CMK (cell line): ENCODE data around the gene SERPINE2.

Experiments
- DNase-seq: peaks from one replicate; pipeline ENCODE4 v3.0.0-alpha.2; 2010; ENCODE audit warnings: low read depth

The SERPINE2 gene

DNA sequence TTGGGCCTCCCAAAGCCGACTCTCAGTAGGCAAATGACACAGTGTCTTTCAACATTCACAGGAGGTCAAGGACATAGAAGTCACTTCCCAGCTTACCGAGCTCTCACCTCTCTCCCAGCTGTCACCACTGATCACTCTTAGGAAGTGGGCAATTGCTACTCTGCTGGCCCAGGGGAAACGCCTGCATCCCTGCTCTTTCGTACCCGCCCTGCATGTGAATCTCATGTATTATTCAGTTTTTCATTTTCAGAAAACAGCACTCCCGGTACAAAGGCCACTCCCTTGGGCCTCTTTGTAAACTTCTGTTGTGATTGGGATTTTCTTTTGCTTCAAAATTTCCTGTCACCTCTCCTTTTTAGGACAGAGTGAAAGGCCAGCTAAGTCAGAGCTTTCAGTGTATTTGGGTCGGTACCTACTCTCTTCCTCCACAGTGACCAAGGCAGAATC is 66.4 kb downstream of the SERPINE2 start:
- no peak for DNase-seq

- no peak for DNase-seq
These were observed 67.4 kb downstream of the SERPINE2 start for GRCh38 chr2:223971731-223972130.

DNA sequence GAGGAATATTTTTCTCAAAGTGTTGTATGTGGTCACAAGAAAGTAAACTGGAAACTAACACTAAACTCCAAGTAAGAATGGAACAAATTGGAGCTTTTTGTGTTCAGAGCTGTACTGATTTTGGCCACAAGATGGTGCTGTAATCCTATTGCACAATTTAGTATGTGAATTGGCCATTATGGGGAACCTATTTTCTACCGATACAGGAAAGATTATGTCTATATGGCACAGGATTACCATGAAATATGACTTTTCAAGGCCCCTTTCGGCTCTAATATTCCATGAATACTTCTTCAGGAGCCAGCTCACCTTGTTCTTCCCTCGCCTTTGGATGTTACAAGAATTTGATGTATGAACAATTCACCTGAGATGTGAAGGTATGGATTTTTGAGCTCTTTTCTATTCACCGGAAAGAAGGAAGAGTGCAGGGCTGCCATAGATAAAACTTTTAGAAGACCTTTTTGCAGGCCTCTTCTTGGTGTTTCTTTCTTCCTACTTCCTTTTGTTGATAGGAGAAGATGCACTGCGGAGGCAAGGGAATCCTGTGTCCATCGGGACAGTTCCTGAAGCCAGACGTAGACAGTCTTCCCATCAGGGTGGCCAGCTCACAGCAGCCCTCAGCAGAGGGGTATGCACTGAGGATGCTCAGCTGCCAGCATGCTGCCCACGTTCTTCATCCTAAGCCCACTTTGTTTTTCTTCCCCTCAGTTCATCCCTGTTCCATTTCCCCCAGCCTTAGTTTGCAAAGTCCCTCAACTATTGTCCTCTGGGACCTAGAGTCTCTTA is 68.5 kb downstream of the SERPINE2 start:
- no peak for DNase-seq

DNA sequence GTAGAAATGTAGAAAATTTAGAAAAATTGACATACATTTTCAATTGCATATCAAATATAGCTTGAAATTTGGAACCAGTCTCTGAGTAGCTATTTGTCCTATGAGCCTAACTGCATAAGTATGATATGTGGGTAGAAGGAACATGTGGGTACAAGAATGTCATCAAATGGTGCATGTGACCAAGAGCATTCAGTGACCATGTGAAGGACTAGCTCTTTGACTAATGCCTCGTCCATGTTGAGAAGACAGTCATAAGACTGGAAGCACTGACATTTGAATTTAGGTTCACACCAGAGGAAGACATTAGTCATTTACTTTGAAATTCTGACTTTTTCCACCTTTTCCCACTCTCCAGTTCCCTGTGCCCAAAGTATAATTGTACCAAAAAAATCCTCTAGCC is 69.2 kb downstream of the SERPINE2 start:
- DNase-seq: no peak

GRCh38 chr2:223969315-223969714 is 69.8 kb downstream of the SERPINE2 start:
- DNase-seq: no peak

DNA sequence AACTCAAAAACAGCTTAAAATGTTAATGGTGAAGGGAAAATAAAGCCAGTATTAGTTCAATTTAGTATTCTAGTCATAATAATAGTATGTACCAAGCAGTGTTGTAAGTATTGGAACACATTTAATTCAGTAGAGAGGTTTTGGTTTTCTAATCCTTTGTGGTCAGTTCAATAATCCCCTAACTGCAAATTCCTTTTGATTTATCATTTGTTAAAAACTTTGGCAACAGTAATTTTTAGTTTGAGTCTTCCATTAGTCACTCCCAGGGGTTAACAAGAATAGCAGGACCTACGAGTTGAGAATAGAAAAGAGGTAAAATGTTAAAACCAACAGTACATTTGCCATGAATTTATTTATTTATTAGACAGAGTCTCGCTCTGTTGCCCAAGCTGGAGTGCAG is 71.1 kb downstream of the SERPINE2 start:
- DNase-seq: no peak

DNA sequence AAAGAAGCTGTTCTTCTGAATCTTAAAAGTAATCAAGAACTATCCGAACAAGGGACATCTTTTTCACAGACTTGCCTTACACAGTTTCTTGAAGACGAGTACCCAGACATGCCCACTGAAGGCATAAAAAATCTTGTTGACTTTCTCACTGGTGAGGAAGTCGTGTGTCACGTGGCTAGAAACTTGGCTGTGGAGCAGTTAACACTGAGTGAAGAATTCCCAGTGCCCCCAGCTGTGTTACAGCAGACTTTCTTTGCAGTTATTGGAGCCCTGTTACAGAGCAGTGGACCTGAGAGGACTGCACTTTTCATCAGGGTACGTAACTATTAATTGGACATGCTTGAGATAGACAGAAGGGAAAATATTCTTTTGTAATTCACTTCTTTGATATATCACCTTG is 79.4 kb downstream of the SERPINE2 start:
- DNase-seq: no peak

DNA sequence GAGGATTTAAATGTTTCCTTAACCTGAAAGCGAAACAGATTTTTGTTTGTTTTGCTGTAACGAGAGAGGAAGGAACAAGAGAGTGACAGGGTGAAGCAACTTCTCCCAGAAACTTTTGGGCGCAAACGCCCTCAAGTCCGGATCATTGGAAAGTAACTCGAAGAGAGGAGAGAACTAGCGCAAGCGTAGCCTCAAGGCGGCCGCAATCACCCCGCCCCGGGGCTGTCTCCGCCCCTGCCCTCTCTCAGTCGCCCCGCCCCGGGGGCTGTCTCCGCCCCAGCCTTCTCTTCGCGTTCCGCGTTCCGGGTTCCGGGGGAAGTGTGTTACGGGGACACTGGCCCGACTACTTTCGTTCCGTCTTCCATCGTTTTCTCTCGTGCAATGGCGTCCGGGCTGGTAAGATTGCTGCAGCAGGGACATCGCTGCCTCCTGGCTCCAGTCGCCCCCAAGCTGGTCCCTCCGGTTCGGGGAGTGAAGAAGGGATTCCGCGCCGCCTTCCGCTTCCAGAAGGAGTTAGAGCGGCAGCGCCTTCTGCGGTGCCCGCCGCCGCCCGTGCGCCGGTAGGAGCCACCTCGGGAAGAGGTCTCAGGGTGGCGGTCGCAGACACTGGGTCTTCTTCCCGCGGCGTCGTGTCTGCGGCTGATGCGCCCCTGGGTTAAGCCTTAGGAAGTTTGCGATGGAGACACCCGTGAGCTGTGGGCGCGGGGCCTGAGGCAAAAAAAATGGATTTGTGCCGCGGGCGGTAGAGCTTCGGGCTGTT is 81.8 kb downstream of the SERPINE2 start, which contains the start of gene MRPL44:
TSS of gene MRPL44 (plus strand) at position 372 of the 760 bp plus-strand sequence. CDS start at position 382, 10 bp downstream.
- DNase-seq: peak; percentile 74

DNA sequence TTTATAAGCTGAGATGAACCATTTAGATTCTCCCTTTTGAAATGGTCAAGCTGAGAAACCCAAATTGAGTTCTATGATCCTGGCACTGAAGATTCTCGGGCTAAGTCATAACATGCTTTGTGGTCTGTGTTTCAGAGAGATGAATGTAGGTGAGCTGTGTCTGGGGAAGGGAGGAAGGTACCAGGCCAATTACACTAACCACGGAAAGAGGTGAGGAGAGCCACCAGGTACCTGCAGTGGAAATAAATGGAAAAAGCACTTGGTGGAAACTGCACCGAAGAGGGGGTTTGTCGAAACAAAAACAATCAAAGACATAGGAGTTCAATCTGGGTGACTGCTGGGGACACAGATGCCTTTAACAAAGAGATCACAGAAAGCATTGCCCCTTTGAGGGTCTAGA is 82.8 kb downstream of the SERPINE2 start:
- DNase-seq: no peak

- DNase-seq: no peak
These were observed 84.7 kb downstream of the SERPINE2 start for GRCh38 chr2:223954401-223954800.

DNA sequence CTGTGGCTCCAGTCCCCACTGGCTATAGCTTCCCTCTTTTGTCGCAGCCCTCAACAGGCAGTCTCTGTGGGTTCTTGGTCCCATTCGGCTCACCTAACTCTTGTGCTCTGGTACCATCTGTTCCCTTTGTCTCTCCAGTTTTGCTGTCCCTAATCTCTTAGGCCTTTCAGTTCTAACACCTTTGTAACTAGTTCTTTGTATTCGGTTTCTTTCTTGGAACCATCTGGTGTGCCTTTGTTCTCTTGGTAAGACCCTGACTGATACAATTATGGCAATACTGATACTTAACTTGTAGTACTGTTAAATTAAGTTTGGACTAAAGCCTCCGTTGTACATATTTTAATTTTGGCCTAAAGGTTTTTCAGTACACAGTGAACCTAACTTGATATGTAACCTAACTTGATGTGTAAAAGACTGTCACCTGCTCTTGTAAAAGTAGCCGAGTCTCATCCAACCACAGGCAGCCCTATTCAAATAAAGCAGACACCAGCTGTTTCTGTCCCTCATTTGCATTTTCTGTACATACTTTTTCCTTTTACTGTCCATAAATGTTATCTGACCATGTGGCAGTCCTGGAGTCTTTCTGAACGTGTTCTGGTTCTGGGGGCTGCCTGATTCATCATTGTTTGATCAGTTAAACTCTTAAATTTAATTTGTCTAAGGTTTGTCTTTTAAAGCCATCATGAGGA is 86.7 kb downstream of the SERPINE2 start:
- no peak for DNase-seq

DNA sequence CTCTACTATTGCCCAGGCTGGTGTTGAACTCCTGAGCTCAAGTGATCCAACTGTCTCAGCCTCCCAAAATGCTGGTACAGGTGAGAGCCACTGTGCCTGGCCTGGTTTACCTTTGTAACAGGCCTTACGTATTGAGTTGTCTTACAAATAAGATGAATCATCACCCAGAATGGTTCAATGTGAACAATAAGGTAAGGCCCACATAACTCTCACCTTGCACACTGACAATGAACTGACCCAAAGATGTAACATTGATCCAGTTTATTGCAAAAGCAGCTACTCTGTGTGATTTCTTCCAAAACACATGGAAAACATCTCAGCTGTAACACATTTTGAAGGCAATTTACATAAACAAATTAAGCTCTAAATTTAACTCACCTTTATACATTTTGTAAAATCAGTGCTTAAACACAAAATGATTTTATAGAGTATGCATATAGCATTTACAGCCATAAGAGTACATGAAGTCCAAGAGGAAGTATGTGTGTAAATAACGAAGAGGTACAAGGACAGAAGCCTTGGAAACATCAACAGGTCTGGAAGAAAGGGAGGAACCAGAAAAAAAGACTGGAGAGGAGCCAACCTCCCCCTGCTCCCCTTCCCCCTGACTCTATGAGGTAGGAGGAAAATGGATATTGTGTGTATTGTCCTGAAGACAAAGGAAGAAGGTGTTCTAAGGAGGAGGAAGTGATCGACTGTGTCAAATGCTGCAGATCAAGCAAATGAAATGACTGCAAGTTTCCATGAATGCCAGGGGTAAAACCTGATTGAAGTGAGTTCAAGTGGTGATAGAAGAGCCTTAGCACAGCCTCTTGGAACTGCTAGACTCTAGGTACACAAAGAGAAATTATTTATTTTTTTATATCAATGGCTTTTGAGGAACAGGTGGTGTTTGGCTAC is 88.4 kb downstream of the SERPINE2 start:
- no peak for DNase-seq

DNA sequence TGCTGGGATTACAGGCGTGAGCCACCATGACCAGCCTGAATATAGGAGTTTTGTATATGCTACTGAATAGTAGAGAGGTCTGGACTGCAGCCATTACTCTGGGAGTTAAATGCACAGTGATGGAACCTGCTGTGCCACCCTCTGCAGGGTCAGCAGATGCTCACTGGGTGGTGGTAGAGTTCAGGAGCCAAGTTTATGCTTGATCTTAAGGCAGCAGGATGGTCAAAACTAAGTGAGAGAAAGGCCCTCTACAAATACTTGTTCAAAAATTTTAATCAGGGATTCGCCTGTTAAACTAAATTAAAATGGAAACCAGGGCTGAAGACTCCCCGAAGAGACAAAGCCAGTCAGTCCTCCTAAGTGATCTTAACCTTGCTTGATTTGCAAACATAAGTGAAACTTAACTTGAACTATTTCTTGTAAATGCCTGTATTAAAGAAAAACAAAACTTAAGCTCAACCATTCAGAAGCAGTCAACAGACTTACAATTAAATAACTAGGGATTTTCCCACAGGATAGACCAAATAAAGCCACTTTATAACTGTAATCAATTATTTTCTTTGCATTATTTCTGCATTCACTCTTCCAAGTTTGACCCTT is 89.7 kb downstream of the SERPINE2 start:
- no peak for DNase-seq

GRCh38 chr2:223947711-223948205 is 91.3 kb downstream of the SERPINE2 start:
- DNase-seq: no peak

DNA sequence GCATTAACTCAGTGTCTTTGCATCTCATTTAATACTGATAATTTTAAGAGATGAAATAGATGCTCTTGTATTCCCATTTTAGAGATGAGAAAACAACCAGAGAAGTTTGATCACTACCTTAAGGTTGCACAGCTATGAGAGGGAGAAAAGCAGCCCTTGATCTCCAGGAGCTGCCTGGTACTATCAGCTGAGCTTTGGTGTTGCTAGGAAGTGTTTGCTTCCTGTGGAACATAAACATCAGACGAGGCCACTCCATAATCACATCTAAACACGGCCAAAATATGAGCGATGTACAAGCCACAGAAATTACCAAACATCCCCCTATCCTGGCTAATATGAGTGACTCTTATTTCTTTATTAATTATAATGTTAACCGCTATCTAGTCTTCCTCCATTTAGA is 93.3 kb downstream of the SERPINE2 start:
- no peak for DNase-seq

DNA sequence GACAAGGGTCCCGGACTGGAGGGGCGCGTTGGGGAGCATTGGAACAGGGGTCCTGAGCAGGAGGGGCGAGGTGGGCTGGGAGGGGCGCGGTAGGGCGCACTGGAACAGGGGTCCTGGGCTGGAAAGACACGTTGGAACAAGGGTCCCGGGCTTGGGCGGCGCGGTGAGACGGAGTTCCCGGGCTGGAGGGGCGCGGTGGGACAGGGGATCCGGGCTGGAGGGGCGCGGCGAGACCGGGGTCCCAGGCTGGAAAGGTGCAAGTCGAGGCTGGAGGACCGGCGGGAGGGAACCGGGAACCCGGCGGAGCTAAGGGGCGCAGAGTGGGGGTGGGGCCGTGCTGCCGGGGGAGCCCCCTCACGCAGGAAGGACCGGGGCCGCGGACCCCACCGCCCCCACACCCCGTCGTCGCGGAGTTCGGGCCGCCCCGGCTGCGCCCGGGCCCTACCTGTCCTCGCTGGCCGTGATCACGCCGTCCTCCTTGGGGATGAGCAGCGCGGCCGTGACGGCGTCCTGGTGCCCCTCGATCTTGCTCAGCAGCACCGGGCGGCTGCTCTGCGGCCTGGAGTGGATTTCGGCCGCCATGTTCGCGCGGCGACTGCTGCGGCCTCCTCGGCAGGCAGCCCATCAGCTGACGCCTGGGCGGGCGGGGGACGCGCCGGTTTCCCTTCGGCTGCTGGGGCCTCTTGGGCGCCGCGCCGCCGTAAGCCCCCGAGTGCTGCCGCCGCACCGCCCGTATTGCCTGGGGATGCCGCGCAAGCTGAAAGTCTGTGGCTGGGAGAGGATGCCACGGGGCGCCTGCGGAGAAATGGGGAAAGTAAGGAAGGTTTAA is 94.2 kb downstream of the SERPINE2 start, which contains the start of gene WDFY1:
TSS of gene WDFY1 (minus strand) at position 633 of the 829 bp plus-strand sequence. CDS start at position 582, 51 bp downstream.
- DNase-seq: no peak

DNA sequence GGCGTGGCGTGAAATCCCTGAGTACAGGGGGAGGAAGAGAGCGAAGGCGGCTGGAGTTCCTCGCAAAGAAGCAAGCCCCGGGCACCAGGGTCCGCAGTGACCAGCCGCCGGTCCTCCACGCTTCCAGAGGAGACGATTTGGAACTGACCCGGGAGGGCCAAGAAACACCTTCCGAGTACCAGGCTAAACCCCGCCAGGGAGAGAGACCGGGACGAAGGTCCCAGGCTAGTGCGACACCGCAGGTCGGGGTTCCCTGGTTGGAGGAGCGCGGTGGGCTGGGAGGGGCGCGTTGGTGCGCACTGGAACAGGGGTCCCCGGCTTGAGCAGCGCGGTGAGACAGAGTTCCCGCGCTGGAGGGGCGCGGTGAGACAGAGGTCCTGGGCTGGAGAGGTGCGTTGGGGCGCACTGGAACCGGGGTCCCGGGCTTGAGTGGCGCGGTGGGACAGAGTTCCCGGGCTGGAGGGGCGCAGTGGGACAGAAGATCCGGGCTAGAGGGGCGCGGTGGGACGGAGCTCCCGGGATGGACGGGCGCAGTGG is 94.9 kb downstream of the SERPINE2 start:
- no peak for DNase-seq

GRCh38 chr2:223943561-223944008 is 95.5 kb downstream of the SERPINE2 start:
- DNase-seq: no peak

DNA sequence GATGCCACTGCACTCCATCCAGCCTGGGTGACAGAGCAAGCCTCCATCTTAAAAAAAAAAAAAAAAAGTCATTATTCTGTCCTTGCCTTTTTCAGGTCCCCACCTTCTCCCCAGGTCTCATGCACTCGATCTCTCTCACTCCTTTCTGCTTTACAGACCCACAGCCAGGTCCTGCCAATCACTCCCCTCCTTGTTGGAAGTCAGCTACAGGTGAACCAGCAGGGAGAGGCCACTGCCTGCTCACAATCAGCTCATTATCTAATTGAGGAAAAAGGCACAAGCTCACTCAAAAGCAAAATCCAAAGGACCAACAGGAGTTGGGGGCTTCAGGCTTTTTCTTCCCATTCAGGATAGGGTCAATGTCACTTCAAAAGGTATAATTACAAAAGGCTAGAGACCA is 96.0 kb downstream of the SERPINE2 start:
- DNase-seq: no peak
